GM12801 (cell line): Measurements from ENCODE around the gene GPRC5D.

Experiments
- CTCF ChIP-seq: IDR thresholded peaks from one replicate; pipeline ENCODE4 v1.5.1; 2011; ENCODE audit warnings: control low read depth; ENCODE audit not compliant: insufficient read length; ENCODE audit errors: extremely low read depth

GPRC5D gene

GRCh38 chr12:12979126-12979525, 27.2 kb upstream of the GPRC5D start:
- no peak for TF ChIP-seq CTCF

- TF ChIP-seq CTCF: no peak
These were observed 25.3 kb upstream of the GPRC5D start for GRCh38 chr12:12977231-12977630.

GRCh38 chr12:12976366-12976765, 24.4 kb upstream of the GPRC5D start:
- TF ChIP-seq CTCF: no peak

GRCh38 chr12:12975322-12976077, 23.5 kb upstream of the GPRC5D start:
- no peak for TF ChIP-seq CTCF

GRCh38 chr12:12974211-12974610, 22.2 kb upstream of the GPRC5D start:
- TF ChIP-seq CTCF: no peak

- TF ChIP-seq CTCF: no peak
These were observed 21.0 kb upstream of the GPRC5D start for GRCh38 chr12:12973019-12973418.

GRCh38 chr12:12965836-12966235, 13.9 kb upstream of the GPRC5D start:
- TF ChIP-seq CTCF: no peak

- TF ChIP-seq CTCF: no peak
These were observed 12.3 kb upstream of the GPRC5D start for GRCh38 chr12:12964255-12964654.
